Hepatic stellate cell (primary cell): ENCODE results near the gene UCKL1.

Source experiments
- DNase-seq: peaks from one replicate; pipeline ENCODE4 v3.0.0; 2011; ENCODE audit warnings: low spot score

UCKL1 gene

GRCh38 chr20:63958964-63959698 lies 2.9 kb upstream of the UCKL1 start:
- no peak for DNase-seq

- DNase-seq: no peak
Measured at GRCh38 chr20:63958471-63958870, 2.3 kb upstream of the UCKL1 start.

- no peak for DNase-seq
Measured at GRCh38 chr20:63957690-63958441, 1.6 kb upstream of the UCKL1 start.

GRCh38 chr20:63957004-63957689 lies 931 bp upstream of the UCKL1 start:
- DNase-seq: peak; percentile 80

GRCh38 chr20:63956664-63957003 lies 418 bp upstream of the UCKL1 start:
- DNase-seq: no peak

GRCh38 chr20:63955281-63955826 lies 862 bp downstream of the UCKL1 start:
- peak; percentile 70 for DNase-seq

- no peak for DNase-seq
Measured at GRCh38 chr20:63953764-63954429, 2.3 kb downstream of the UCKL1 start.

GRCh38 chr20:63952769-63953168 lies 3.4 kb downstream of the UCKL1 start:
- DNase-seq: no peak

GRCh38 chr20:63952210-63952535 lies 4.0 kb downstream of the UCKL1 start:
- DNase-seq: no peak

- no peak for DNase-seq
Measured at GRCh38 chr20:63951398-63952209, 4.6 kb downstream of the UCKL1 start.

- DNase-seq: no peak
Measured at GRCh38 chr20:63950701-63951397, 5.4 kb downstream of the UCKL1 start.

- DNase-seq: no peak
Measured at GRCh38 chr20:63947638-63948456, 8.4 kb downstream of the UCKL1 start.

- no peak for DNase-seq
Measured at GRCh38 chr20:63946986-63947637, 9.1 kb downstream of the UCKL1 start.

GRCh38 chr20:63945921-63946920 lies 10.0 kb downstream of the UCKL1 start:
- DNase-seq: no peak

- DNase-seq: no peak
Measured at GRCh38 chr20:63945031-63945658, 11.1 kb downstream of the UCKL1 start.

- no peak for DNase-seq
Measured at GRCh38 chr20:63944078-63944941, 11.9 kb downstream of the UCKL1 start.

GRCh38 chr20:63943808-63944077 lies 12.5 kb downstream of the UCKL1 start:
- no peak for DNase-seq
